ENCODE data around the gene CAMTA1. TPM values are rescaled to one million over a fixed set of nuclear protein-coding genes. Genes with fewer than 3 reads are reported as not detected.

CAMTA1 gene
- total RNA-seq, 1 experiment from 2014 or later: 82.2 TPM

DNA sequence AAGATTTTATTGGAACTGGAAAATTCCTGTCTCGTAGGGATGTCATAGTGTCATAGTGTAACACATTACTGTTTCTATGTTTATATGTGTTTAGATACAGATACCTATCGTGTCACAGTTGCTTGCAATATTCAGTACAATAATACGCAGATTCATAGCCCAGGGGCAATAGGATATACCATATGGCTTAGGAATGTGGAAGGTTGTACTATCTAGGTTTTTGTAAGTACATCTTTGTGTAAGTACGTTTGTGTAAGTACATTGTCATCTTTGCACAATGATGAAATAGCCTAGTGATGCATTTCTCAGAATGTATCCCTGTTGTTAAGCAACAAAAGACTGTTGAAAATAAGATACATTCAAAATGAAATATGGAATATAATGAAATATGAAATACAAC, 68.9 kb downstream of the CAMTA1 start:
- POLR2A ChIA-PET: no interaction called here
- Histone ChIP-seq H3K9me3 (ENCODE audit: control insufficient read depth, insufficient read depth, low read depth, low read length) (peaks cover 9% of the 10 kb centered on the region; the same call in 1 of the 2 replicates), H3K36me3 (ENCODE audit: control insufficient read depth, insufficient read depth, low read length) (no peaks in the 10 kb centered on the region), H3K4me1 (ENCODE audit: control insufficient read depth, insufficient read depth, low read length) (no peaks in the 10 kb centered on the region), H3K27ac (ENCODE audit: low read length) (no peak overlapping the region), H3K27me3 (ENCODE audit: control insufficient read depth, insufficient read depth, low read length) (no peaks in the 10 kb centered on the region), H3K4me3 (ENCODE audit: low read depth in 2 of 2, low read length in 2 of 2) (no peak overlapping the region)
- TF ChIP-seq SIN3A (IDR thresholded peaks at IDR 0.05; ENCODE audit: borderline replicate concordance, insufficient read depth, low read depth, low read length): no peak
- no peak for TF ChIP-seq TCF7L2 (IDR thresholded peaks at IDR 0.05; ENCODE audit: low read depth, low read length)
- no peak for TF ChIP-seq POLR2AphosphoS5 (IDR thresholded peaks at IDR 0.05; ENCODE audit: low read depth, low read length)
- TF ChIP-seq, protein P1, sequence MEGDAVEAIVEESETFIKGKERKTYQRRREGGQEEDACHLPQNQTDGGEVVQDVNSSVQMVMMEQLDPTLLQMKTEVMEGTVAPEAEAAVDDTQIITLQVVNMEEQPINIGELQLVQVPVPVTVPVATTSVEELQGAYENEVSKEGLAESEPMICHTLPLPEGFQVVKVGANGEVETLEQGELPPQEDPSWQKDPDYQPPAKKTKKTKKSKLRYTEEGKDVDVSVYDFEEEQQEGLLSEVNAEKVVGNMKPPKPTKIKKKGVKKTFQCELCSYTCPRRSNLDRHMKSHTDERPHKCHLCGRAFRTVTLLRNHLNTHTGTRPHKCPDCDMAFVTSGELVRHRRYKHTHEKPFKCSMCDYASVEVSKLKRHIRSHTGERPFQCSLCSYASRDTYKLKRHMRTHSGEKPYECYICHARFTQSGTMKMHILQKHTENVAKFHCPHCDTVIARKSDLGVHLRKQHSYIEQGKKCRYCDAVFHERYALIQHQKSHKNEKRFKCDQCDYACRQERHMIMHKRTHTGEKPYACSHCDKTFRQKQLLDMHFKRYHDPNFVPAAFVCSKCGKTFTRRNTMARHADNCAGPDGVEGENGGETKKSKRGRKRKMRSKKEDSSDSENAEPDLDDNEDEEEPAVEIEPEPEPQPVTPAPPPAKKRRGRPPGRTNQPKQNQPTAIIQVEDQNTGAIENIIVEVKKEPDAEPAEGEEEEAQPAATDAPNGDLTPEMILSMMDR (IDR thresholded peaks at IDR 0.05): no peak
- TF ChIP-seq, protein P2, sequence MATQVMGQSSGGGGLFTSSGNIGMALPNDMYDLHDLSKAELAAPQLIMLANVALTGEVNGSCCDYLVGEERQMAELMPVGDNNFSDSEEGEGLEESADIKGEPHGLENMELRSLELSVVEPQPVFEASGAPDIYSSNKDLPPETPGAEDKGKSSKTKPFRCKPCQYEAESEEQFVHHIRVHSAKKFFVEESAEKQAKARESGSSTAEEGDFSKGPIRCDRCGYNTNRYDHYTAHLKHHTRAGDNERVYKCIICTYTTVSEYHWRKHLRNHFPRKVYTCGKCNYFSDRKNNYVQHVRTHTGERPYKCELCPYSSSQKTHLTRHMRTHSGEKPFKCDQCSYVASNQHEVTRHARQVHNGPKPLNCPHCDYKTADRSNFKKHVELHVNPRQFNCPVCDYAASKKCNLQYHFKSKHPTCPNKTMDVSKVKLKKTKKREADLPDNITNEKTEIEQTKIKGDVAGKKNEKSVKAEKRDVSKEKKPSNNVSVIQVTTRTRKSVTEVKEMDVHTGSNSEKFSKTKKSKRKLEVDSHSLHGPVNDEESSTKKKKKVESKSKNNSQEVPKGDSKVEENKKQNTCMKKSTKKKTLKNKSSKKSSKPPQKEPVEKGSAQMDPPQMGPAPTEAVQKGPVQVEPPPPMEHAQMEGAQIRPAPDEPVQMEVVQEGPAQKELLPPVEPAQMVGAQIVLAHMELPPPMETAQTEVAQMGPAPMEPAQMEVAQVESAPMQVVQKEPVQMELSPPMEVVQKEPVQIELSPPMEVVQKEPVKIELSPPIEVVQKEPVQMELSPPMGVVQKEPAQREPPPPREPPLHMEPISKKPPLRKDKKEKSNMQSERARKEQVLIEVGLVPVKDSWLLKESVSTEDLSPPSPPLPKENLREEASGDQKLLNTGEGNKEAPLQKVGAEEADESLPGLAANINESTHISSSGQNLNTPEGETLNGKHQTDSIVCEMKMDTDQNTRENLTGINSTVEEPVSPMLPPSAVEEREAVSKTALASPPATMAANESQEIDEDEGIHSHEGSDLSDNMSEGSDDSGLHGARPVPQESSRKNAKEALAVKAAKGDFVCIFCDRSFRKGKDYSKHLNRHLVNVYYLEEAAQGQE (IDR thresholded peaks at IDR 0.05; ENCODE audit: insufficient read depth in 1 of 2, low read depth in 2 of 2, low read length in 1 of 2): no peak
- CTCF ChIA-PET: no interaction called here
- in situ Hi-C loops (cut with HindIII; ENCODE audit: low pct_unique_long_range_greater_than_20kb, low sequenced_read_pairs) (no loop called here), intact Hi-C loops (cut with micrococcal nuclease; ENCODE audit: unreplicated experiment) (no loop called here)
- ATAC-seq: no peak
- no peak for DNase-seq (ENCODE audit: low read depth, low spot score)
- BruUV-seq (replicated peaks): no TSS peak

DNA sequence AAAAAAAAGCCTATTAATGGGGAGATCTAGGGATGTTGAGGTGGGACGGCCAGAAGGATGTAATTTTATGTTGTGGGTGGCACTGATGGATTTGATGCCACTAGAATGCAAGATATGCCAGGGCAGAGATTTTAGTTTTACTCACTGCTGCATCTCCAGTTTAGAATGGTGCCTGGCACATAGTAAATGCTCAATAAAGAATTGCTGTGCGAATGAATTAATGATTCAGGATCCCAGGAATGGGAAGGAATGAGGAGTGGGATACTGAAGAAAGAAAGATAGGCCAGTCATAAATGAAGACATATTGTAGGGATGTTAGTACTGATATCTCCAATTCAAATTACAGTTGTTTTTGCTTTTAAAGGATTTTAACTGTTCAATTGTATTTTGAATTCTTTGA, 72.6 kb downstream of the CAMTA1 start:
- ChIA-PET POLR2A (no interaction called here), CTCF (interaction anchor here (0.6 kb wide), 1 partner anchor 153 kb away, joined by 3 read pairs; no protein-coding TSS in a partner anchor)
- no TSS peak for BruUV-seq (replicated peaks)
- H3K36me3 ChIP-seq (ENCODE audit: control insufficient read depth, insufficient read depth, low read length): no peaks in the 10 kb centered on the region
- H3K27me3 ChIP-seq (ENCODE audit: control insufficient read depth, insufficient read depth, low read length): no peaks in the 10 kb centered on the region
- H3K4me3 ChIP-seq (ENCODE audit: low read depth in 2 of 2, low read length in 2 of 2): no peak overlapping the region
- no peak overlapping the region for H3K27ac ChIP-seq (ENCODE audit: low read length)
- ATAC-seq (no peak), DNase-seq (ENCODE audit: low read depth, low spot score) (no peak)
- intact Hi-C loops (cut with micrococcal nuclease; ENCODE audit: unreplicated experiment): no loop called here
- in situ Hi-C loops (cut with HindIII; ENCODE audit: low pct_unique_long_range_greater_than_20kb, low sequenced_read_pairs): no loop called here
- H3K4me1 ChIP-seq (ENCODE audit: control insufficient read depth, insufficient read depth, low read length): no peaks in the 10 kb centered on the region
- TF ChIP-seq POLR2AphosphoS5 (IDR thresholded peaks at IDR 0.05; ENCODE audit: low read depth, low read length): no peak
- TF ChIP-seq, protein P1 (IDR thresholded peaks at IDR 0.05): no peak
- no peak for TF ChIP-seq SIN3A (IDR thresholded peaks at IDR 0.05; ENCODE audit: borderline replicate concordance, insufficient read depth, low read depth, low read length)
- peaks cover 8% of the 10 kb centered on the region; the same call in 1 of the 2 replicates for H3K9me3 ChIP-seq (ENCODE audit: control insufficient read depth, insufficient read depth, low read depth, low read length)
